Adrenal gland (tissue), 12 donors: ENCODE measurements around the gene EHD4. TPM values are rescaled to one million over a fixed set of nuclear protein-coding genes. Genes with fewer than 3 reads are reported as not detected.

Experiments
- DNase-seq, 7 donors: peaks; one replicate each; pipeline ENCODE4 v3.0.0-alpha.2; 2019 to 2020
- H3K27ac ChIP-seq, 5 donors: fragments of 200-600 bp; sonication (generic) in 4 of 5; 1 replicate in 3 of 5; 2 replicates in 2 of 5; pipeline versions ENCODE4 v1.5.1 to v1.8.0; 2016 to 2020; ENCODE audit warnings: mild to moderate bottlenecking in 1 of 5
- H3K27me3 ChIP-seq: fragments of 200-600 bp; 2 replicates; pipeline ENCODE4 v1.8.0; 2021
- H3K36me3 ChIP-seq, 2 donors: fragments of 200-600 bp; replicated peaks in 1 of 2; 1 replicate in 1 of 2; 2 replicates in 1 of 2; pipeline versions ENCODE4 v1.5.1 to v1.8.0; 2018 to 2022
- H3K4me1 ChIP-seq, 2 donors: fragments of 200-600 bp; replicated peaks in 1 of 2; 1 replicate in 1 of 2; 2 replicates in 1 of 2; pipeline versions ENCODE4 v1.5.1 to v1.8.0; 2018 to 2021
- H3K4me3 ChIP-seq, 4 donors: fragments of 200-600 bp; sonication (generic) in 3 of 4; one replicate each; pipeline ENCODE4 v1.5.1; 2016 to 2018
- H3K9me3 ChIP-seq, 3 donors: fragments of 200-600 bp; sonication (generic) in 1 of 3; replicated peaks in 1 of 3; 1 replicate in 2 of 3; 2 replicates in 1 of 3; pipeline versions ENCODE4 v1.5.1 to v1.8.0; 2016 to 2021
- POLR2A ChIP-seq, 2 donors: fragments of 450-650 bp; IDR thresholded peaks; one replicate each; pipeline ENCODE4 v1.6.1; 2017; ENCODE audit warnings: antibody characterized with exemption in 2 of 2, mild to moderate bottlenecking in 2 of 2, moderate library complexity in 1 of 2
- WGBS, 4 donors: extraction: QIAGEN DNeasy Blood & Tissue Kit in 2 of 4; methylation state at CpG; one replicate each; pipeline versions ENCODE4 v1.1.5 to v1.1.7; 2013 to 2017; 5-methylcytosine and 5-hydroxymethylcytosine counted together
- intact Hi-C, 2 donors: fragments of 100-400 bp; cut with DNase I; formaldehyde crosslinking; loops; one replicate each; pipeline versions ENCODE4 v1.14.1 to v1.15.0; 2022 to 2023
- polyA plus RNA-seq, 3 donors: library from polyadenylated mRNA; stranded (reverse); fragments of 200-250 nt in 2 of 3; fragments of 350-450 nt in 1 of 3; fragmentation: Illumina TruSeq in 1 of 3; extraction: RNeasy Lipid Tissue Mini Kit (QIAGEN cat#74804) in 1 of 3; gene quantifications; one replicate each; pipeline ENCODE4 v1.2.3, GENCODE V29; 2013 to 2014
- total RNA-seq, 9 donors: library from RNA; depleted of rRNA in 4 of 9; stranded (reverse); fragments of >200 nt in 4 of 9; fragments of 120-200 nt in 1 of 9; fragmentation: NEBNext Ultra II Directional in 1 of 9; extraction: Animal tissue kit (Norgen Biotek cat#: 25700) in 1 of 9; gene quantifications; one replicate each; pipeline versions ENCODE4 v1.1.0 to v1.2.4, GENCODE V29; 2013 to 2023
- TF ChIP-seq, protein P1 (sequence below), 6 experiments: fragments of 450-650 bp in 4 of 6; fragments of 200-600 bp in 2 of 6; sonication (generic) in 1 of 6; IDR thresholded peaks; 1 replicate in 5 of 6; 2 replicates in 1 of 6; pipeline versions ENCODE4 v1.5.1 to v1.8.0; 2016 to 2021; ENCODE audit warnings: antibody characterized with exemption in 6 of 6, mild to moderate bottlenecking in 2 of 6, moderate library complexity in 1 of 6
- donor health status: healthy with polysubstance abuse.
- donor health status: Bipolar disorder and iron deficiency.
- donor health status: DM: yes; HTN: yes; CAD: no.
- donor health status: DM: no; HTN: no; CAD: no.
- donor health status: DM: no; HTN: no; CAD: no.
- donor health status: DM: yes; HTN: yes; CAD: no.

EHD4 gene
- total and polyA plus RNA-seq, 12 donors = 2.0 to 17.0 (median 11.5) TPM

- H3K4me1 ChIP-seq = peaks cover 7 to 13% of the 10 kb centered on the region in 2 donors
- no peak overlapping the region for H3K4me3 ChIP-seq
- WGBS, 4 donors = 83 to 94% (median 88%) methylated on average over 4 to 5 of the region's 5 CpGs
- H3K9me3 ChIP-seq = no peaks in the 10 kb centered on the region
- no peak overlapping the region for H3K27ac ChIP-seq
- H3K27me3 ChIP-seq = no peaks in the 10 kb centered on the region
- intact Hi-C loops = no loop called here
- H3K36me3 ChIP-seq = peaks cover 0 to 7% of the 10 kb centered on the region in 2 donors
- TF ChIP-seq, protein P1, sequence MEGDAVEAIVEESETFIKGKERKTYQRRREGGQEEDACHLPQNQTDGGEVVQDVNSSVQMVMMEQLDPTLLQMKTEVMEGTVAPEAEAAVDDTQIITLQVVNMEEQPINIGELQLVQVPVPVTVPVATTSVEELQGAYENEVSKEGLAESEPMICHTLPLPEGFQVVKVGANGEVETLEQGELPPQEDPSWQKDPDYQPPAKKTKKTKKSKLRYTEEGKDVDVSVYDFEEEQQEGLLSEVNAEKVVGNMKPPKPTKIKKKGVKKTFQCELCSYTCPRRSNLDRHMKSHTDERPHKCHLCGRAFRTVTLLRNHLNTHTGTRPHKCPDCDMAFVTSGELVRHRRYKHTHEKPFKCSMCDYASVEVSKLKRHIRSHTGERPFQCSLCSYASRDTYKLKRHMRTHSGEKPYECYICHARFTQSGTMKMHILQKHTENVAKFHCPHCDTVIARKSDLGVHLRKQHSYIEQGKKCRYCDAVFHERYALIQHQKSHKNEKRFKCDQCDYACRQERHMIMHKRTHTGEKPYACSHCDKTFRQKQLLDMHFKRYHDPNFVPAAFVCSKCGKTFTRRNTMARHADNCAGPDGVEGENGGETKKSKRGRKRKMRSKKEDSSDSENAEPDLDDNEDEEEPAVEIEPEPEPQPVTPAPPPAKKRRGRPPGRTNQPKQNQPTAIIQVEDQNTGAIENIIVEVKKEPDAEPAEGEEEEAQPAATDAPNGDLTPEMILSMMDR (IDR thresholded peaks at IDR 0.05) = no peak
- no peak for DNase-seq
Measured at GRCh38 chr15:41949401-41950126, 22.8 kb downstream of the EHD4 start.

DNA sequence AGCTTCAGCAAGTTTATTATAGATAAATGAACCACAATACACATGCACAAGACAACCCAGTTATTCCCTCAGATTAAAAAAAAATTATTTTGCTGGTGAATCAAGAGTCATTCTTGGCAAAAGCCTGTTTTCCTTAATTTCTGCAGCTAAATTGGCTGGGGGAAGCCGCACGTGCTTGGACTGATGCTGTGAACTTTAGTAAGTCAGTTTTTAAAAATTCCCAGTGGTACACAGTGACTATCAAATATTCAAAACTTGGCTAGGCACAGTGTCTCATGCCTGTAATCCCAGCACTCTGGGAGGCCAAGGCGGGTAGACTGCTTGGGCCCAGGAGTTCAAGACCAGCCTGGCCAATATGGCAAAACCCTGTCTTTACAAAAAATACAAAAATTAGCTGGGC lies 23.9 kb downstream of the EHD4 start:
- H3K4me1 ChIP-seq = peaks cover 16 to 21% of the 10 kb centered on the region in 2 donors

GRCh38 chr15:41946970-41947369 lies 25.4 kb downstream of the EHD4 start:
- TF ChIP-seq, protein P1 (IDR thresholded peaks at IDR 0.05) = no peak
- TF ChIP-seq POLR2A (IDR thresholded peaks at IDR 0.05) = no peak

More for the DNA sequence above, 23.9 kb downstream of the EHD4 start:
- Histone ChIP-seq H3K27me3 (no peaks in the 10 kb centered on the region), H3K4me3 (no peak overlapping the region), H3K36me3 (peaks cover 0 to 5% of the 10 kb centered on the region in 2 donors), H3K27ac (no peak overlapping the region), H3K9me3 (no peaks in the 10 kb centered on the region)
- DNase-seq = no peak
- TF ChIP-seq, protein P1 (IDR thresholded peaks at IDR 0.05) = no peak
- TF ChIP-seq POLR2A (IDR thresholded peaks at IDR 0.05) = no peak
- WGBS, 4 donors = 91 to 98% (median 94%) methylated on average over 3 of the region's 3 CpGs
- intact Hi-C loops = no loop called here

GRCh38 chr15:41945731-41946130 lies 26.6 kb downstream of the EHD4 start:
- peak in 2 of 7 donors; percentile 17 to 46 for DNase-seq
- no peaks in the 10 kb centered on the region for H3K36me3 ChIP-seq
- no peak overlapping the region for H3K4me3 ChIP-seq
- no peaks in the 10 kb centered on the region for H3K9me3 ChIP-seq
- intact Hi-C loops = no loop called here
- WGBS, 4 donors = 80 to 88% (median 87%) methylated on average over 8 to 11 of the region's 11 CpGs
- H3K27ac ChIP-seq = no peak overlapping the region
- peaks cover 12 to 16% of the 10 kb centered on the region in 2 donors for H3K4me1 ChIP-seq
- no peaks in the 10 kb centered on the region for H3K27me3 ChIP-seq
- no peak for TF ChIP-seq POLR2A (IDR thresholded peaks at IDR 0.05)
- TF ChIP-seq, protein P1 (IDR thresholded peaks at IDR 0.05) = no peak

More at GRCh38 chr15:41946970-41947369, 25.4 kb downstream of the EHD4 start:
- Histone ChIP-seq H3K4me1 (peaks cover 16 to 22% of the 10 kb centered on the region in 2 donors), H3K27ac (no peak overlapping the region), H3K4me3 (no peak overlapping the region), H3K9me3 (no peaks in the 10 kb centered on the region), H3K27me3 (no peaks in the 10 kb centered on the region), H3K36me3 (no peaks in the 10 kb centered on the region)
- WGBS, 4 donors = 60 to 82% (median 67%) methylated on average over 2 of the region's 2 CpGs
- peak in 1 of 7 donors; percentile 30 for DNase-seq
- intact Hi-C loops = no loop called here
